Mammary epithelial cell (primary cell): ENCODE results near the gene ATP13A1.

Experiments
- CTCF ChIP-seq, 2 donors: IDR thresholded peaks in 1 of 2; conservative IDR thresholded peaks in 1 of 2; 2 replicates each; pipeline ENCODE4 v1.5.1; 2011 to 2012; ENCODE audit warnings: inconsistent platforms in 2 of 2, low read length in 2 of 2, mild to moderate bottlenecking in 2 of 2, control low read depth in 1 of 2, low read depth in 1 of 2; ENCODE audit not compliant: insufficient read depth in 1 of 2; ENCODE audit errors: extremely low read depth in 1 of 2
- EZH2 ChIP-seq: IDR thresholded peaks from 2 replicates; pipeline ENCODE4 v1.6.1; 2012; ENCODE audit warnings: low read length, inconsistent platforms, borderline replicate concordance

- TF ChIP-seq CTCF (conservative IDR thresholded peaks at IDR 0.05 in 1 of 2, IDR thresholded peaks at IDR 0.05 in 1 of 2; ENCODE audit: extremely low read depth in 1 of 2, insufficient read depth in 1 of 2, low read depth in 1 of 2, low read length in 2 of 2) (no peak), EZH2 (no peak)
Measured at GRCh38 chr19:19696386-19696785, 32.9 kb upstream of the ATP13A1 start.
